ENCODE results near the gene NCSTN.
A peak's percentile ranks its signal among the peaks of the same experiment; 100 is the strongest.
"Not testable (repeated sequence)": the region's sequence is repeated elsewhere in the genome, so short reads cannot be mapped to it uniquely, and the experiment has no call there.

NCSTN gene

DNA sequence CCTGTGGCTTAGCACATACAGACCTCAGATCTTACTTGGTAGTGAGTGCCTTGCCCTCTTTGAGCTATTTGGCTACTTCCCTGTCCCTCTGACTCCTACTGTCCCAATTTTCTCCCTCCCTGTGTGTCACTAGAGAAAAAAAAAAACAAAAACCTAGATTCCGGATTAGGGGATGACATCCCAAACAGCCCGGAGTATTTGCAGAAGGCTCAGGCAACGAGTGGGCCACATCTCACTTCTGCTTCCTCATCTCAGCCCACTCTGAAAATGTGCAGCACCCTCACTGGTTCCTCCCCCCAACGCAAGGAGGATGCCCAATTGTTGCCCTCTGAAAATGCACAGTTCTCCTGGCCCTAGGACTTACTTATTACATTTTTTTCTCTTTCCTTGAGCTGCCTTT is 28.6 kb downstream of the NCSTN start:
- no peak for DNase-seq (ENCODE audit: low read depth)

- DNase-seq (ENCODE audit: low read depth) = no peak
These were observed 30.5 kb downstream of the NCSTN start for GRCh38 chr1:160373696-160374095.

DNA sequence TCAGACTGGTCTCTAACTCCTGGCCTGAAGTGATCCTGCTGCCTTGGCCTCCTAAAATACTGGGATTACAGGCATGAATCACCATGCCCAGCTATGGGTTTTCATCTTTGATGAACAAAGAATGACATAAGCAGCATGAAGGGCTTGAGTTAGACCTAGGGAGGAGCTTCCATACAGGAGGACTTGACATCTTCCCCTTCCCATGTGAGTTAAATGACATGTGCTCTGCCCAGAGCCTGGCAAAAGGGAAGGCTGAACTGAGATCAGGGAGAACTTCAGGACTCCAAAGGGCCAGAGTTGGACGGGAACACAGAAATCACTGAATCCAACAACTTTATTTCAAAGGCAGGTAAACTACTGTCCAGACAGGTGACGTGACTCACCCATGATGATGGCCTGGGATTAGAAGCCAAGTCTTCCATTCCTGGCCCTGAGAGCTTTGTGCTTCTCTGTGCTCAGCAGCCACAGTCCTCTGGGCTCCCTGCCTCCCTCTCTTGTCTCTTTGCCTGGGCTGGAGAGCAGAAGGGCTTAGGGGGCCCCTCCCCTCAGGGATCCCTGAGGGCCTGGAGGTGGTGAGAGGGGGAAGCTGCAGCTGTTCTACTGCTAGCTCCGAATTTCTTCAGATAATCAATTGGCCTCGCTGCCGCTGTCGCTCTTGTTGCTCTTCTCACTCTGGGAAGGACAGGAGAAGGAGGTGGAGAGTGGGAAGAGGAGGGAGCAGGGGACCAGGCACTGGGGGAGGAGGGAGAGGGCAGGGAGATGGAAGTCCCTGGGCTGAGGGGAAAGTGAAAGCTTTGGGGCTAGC is 31.3 kb downstream of the NCSTN start:
- no peak for DNase-seq (ENCODE audit: low read depth)

- DNase-seq (ENCODE audit: low read depth) = no peak
These were observed 32.8 kb downstream of the NCSTN start for GRCh38 chr1:160375788-160376524.

DNA sequence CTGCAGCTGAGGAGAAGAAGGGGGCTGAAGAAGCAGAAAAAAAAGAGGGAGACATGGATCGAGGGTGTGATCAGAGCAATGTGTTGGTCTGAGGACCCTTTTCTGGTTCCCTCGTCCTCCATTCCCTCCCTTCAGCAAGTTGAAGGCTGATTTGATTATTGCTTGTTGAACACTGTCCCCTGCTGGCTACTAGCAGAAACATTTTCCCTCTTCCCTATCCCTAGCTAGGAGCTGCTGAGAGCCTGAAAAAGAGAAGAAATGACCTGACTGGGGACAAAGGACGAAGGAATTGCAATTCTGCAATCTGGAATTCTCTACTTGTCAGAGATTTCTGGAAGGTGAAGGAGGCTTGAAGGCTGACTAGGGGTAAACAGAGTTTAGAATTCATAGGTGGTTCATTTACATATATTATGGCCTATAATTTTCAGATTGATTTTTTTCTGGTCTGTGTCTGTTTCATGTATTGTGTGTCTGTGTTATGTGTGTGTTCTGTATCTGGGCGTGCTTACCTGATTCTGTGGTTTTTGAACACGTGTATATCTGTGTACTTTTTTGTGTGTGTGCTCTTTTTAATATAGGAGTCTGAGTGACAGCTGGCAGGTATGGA is 33.4 kb downstream of the NCSTN start:
- no peak for DNase-seq (ENCODE audit: low read depth)

- DNase-seq (ENCODE audit: low read depth) = no peak
These were observed 34.5 kb downstream of the NCSTN start for GRCh38 chr1:160377585-160378206.

DNA sequence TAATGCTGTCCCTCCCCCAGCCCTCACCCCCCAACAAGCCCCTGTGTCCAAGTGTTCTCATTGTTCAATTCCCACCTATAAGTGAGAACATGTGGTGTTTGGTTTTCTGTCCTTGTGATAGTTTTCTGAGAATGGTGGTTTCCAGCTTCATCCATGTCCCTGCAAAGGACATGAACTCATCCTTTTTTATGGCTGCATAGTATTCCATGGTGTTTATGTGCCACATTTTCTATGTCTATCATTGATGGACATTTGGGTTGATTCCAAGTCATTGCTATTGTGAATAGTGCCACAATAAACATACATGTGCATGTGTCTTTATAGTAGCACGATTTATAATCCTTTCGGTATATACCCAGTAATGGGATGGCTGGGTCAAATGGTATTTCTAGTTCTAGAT is 41.6 kb downstream of the NCSTN start:
- not testable (repeated sequence) for DNase-seq (ENCODE audit: low read depth)

DNA sequence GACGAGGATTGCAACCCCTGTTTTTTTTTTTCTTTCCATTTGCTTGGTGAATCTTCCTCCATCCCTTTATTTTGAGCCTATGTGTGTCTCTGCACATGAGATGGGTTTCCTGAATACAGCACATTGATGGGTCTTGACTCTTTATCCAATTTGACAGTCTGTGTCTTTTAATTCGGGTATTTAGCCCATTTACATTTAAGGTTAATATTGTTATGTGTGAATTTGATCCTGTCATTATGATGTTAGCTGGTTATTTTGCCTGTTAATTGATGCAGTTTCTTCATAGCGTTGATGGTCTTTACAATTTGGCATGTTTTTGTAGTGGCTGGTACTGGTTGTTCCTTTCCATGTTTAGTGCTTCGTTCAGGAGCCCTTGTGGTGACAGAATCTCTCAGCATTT is 45.2 kb downstream of the NCSTN start:
- DNase-seq (ENCODE audit: low read depth) = not testable (repeated sequence)

DNA sequence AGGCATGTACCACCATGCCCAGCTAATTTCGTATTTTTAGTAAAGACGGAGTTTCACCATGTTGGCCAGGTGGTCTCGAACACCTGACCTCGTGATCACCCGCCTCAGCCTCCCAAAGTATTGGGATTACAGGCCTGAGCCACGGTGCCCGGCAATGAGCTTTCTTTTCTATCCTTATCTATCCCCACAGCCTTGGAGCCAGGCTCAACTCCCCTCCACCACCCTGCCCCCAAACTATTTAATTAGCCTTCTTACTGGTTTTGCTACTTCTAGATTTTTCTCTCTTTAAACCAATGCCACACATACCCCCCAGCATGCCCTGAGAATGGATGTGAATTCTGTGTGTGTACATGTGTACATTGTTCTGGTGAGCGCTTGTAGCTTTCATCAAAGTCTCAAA is 51.5 kb downstream of the NCSTN start:
- DNase-seq (ENCODE audit: low read depth) = no peak

DNA sequence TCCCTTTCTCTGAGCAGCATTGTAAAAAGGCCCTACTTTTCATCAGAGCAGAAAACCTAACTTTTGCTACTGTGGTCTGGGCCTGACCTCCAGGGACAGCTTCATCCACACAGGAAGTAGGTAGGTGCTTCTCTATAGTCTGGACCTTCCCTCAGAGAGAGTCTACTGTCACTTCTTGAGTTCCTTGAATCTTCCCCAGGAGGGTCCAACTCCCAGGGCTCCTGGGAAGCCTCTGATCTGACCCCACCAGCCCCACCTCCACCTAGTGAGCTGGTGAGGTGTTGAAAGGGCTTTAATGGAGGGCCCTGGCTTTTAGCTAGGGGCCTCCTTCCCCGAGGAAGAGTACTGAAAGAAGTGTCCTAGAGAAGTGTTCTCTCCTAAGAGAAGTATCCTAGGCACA is 54.5 kb downstream of the NCSTN start:
- no peak for DNase-seq (ENCODE audit: low read depth)

DNA sequence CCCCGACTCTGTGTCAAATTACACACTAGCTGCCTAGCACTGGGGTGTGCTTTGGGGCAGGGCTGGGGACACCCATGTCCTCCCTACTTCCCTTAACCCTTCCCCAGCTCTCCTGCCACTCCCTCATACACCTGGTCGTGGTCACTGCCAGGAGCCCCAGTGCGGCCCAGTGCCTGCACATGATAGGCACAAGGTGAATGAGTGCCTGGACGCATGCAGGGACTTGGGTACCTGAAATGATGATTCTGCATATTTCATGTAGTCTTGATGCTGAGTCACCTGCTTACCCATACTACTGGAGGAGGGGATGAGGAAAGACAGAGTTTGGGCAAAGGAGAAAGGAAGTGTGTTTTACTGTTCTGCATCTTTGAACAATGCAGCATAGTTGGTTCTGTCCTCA is 55.6 kb downstream of the NCSTN start:
- DNase-seq (ENCODE audit: low read depth) = no peak

DNA sequence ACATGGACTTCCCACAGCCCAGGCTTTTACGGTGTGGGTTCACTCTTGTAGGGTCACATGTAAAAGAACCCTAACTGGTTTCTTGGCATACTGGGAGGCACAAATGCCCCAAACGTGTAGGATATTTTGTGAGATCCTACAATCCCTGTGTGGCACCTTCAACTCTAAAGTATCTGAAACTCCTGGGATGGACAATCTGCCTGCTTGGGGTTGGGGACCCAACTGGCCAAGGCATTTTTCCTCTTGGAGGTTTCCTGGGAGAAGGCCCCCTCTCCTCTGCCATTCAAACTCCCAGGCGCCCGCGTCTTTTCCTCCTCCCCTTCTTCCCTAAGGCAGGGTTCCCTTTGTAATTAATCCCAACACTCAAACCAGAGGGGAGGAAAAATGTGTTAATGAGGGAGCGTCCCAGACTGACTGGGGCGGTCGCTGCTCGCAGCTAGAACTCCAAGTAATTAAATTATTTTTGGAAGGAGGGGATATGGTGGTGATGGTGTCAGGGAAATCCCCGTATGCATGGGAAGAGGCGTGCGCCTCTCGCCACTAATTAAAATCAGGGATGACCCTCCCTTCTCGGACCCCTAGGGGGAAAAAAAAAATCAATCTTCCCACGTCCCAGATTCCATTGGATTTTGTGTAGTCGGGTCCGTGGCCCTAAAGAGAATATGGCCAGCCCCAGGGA is 56.5 kb downstream of the NCSTN start:
- DNase-seq (ENCODE audit: low read depth) = no peak

GRCh38 chr1:160400223-160400645 is 57.1 kb downstream of the NCSTN start, which contains the start of gene VANGL2:
TSS of gene VANGL2 (plus strand) at chr1:160400564. CDS start at chr1:160415838, 15,274 bp downstream.
- DNase-seq (ENCODE audit: low read depth) = peak; percentile 4

- no peak for DNase-seq (ENCODE audit: low read depth)
These were observed 57.7 kb downstream of the NCSTN start for GRCh38 chr1:160400646-160401486.

DNA sequence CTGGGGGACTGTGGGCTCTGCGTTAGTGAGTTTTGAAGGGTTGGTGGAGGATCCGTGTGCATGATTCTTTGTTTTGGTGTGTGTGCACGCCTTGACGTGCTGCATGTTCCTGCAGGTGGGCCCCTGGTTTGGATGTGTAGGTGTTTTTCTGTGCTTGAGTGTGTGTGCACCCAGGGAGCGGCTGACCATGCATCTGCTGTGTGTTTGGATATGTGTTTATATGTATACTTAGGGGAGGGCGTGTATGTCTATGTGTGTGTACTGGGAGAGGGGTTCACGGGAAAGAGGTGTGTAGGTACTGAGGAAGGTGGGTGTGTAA is 58.3 kb downstream of the NCSTN start:
- DNase-seq (ENCODE audit: low read depth) = no peak

- no peak for DNase-seq (ENCODE audit: low read depth)
These were observed 59.0 kb downstream of the NCSTN start for GRCh38 chr1:160402001-160402795.

DNA sequence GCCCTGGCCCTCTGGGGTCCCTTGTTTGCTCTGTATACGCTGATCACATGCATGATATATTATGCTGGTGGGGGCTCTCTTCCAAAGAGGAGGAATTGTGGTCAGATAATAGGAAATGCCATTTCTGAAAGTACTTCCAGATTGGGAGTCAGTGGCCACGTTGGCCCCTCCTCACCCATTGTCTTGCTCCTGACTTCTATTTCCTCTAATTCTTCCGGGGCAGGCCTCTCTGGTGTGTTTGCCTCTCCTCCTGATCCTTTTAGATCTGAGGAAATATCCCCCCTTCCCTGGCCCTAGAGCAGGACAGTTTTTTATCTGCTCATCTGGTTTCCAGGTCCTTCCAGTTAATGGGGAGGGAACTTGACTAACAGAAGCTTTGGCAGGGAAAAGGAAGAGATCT is 60.1 kb downstream of the NCSTN start:
- DNase-seq (ENCODE audit: low read depth) = no peak

- DNase-seq (ENCODE audit: low read depth) = no peak
These were observed 60.9 kb downstream of the NCSTN start for GRCh38 chr1:160404094-160404493.

GRCh38 chr1:160405331-160405877 is 62.2 kb downstream of the NCSTN start:
- DNase-seq (ENCODE audit: low read depth) = no peak

All from T follicular helper cell (primary cell).